Measurements from ENCODE around the gene NCEH1. TPM values are rescaled to one million over a fixed set of nuclear protein-coding genes. Genes with fewer than 3 reads are reported as not detected.

Gene NCEH1
- total RNA-seq, 1 experiment from 2014 or later, result 43.5 TPM

- Histone ChIP-seq H3K9me3 (ENCODE audit: insufficient read depth, low read depth) (no peaks in the 10 kb centered on the region), H3K27ac (no peak overlapping the region), H3K9me2 (ENCODE audit: insufficient read depth) (no peaks in the 10 kb centered on the region), H2AFZ (no peak overlapping the region), H3K4me3 (no peak overlapping the region), H3K4me2 (no peak overlapping the region), H3K27me3 (ENCODE audit: insufficient read depth, low read depth) (no peaks in the 10 kb centered on the region), H3K79me2 (ENCODE audit: low read depth) (0 out of 2 replicates have a peak, but pooled peaks cover 5% of the 10 kb centered on the region), H4K20me1 (ENCODE audit: insufficient read depth) (no peaks in the 10 kb centered on the region), H3F3A (ENCODE audit: insufficient read depth, low read depth) (peaks cover 17% of the 10 kb centered on the region), H3K36me3 (ENCODE audit: low read depth) (peaks cover 45% of the 10 kb centered on the region), H3K4me1 (replicated peaks; ENCODE audit: insufficient read depth) (peaks cover 22% of the 10 kb centered on the region)
- no TSS peak for BruUV-seq (replicated peaks)
- POLR2A ChIA-PET (ENCODE audit: unreplicated experiment), result no interaction called here
- no peak for TF ChIP-seq CTCF (conservative IDR thresholded peaks at IDR 0.05)
- no peak for TF ChIP-seq EZH2 (IDR thresholded peaks at IDR 0.05; ENCODE audit: low read depth)
- intact Hi-C loops (cut with micrococcal nuclease; ENCODE audit: unreplicated experiment), result no loop called here
- CTCF ChIA-PET, result no interaction called here
- no peak for DNase-seq
These were observed 69.6 kb downstream of the NCEH1 start for GRCh38 chr3:172641291-172641690.

GRCh38 chr3:172640751-172641150, 70.1 kb downstream of the NCEH1 start:
- Histone ChIP-seq H3F3A (ENCODE audit: insufficient read depth, low read depth) (peaks cover 20% of the 10 kb centered on the region), H3K4me2 (no peak overlapping the region), H3K27me3 (ENCODE audit: insufficient read depth, low read depth) (no peaks in the 10 kb centered on the region), H3K9me3 (ENCODE audit: insufficient read depth, low read depth) (no peaks in the 10 kb centered on the region), H3K4me3 (no peak overlapping the region), H4K20me1 (ENCODE audit: insufficient read depth) (no peaks in the 10 kb centered on the region), H3K9me2 (ENCODE audit: insufficient read depth) (no peaks in the 10 kb centered on the region), H3K27ac (no peak overlapping the region), H2AFZ (no peak overlapping the region), H3K36me3 (ENCODE audit: low read depth) (peaks cover 47% of the 10 kb centered on the region), H3K4me1 (replicated peaks; ENCODE audit: insufficient read depth) (peaks cover 27% of the 10 kb centered on the region), H3K79me2 (ENCODE audit: low read depth) (0 out of 2 replicates have a peak, but pooled peaks cover under 1% of the 10 kb centered on the region)
- no TSS peak for BruUV-seq (replicated peaks)
- TF ChIP-seq CTCF (conservative IDR thresholded peaks at IDR 0.05) (no peak), EZH2 (IDR thresholded peaks at IDR 0.05; ENCODE audit: low read depth) (no peak)
- DNase-seq, result no peak
- POLR2A ChIA-PET (ENCODE audit: unreplicated experiment), result no interaction called here
- intact Hi-C loops (cut with micrococcal nuclease; ENCODE audit: unreplicated experiment), result no loop called here
- CTCF ChIA-PET, result no interaction called here

GRCh38 chr3:172635588-172635987, 75.3 kb downstream of the NCEH1 start:
- Histone ChIP-seq H3K9me3 (ENCODE audit: insufficient read depth, low read depth) (no peaks in the 10 kb centered on the region), H2AFZ (no peak overlapping the region), H3K4me1 (replicated peaks; ENCODE audit: insufficient read depth) (peaks cover 37% of the 10 kb centered on the region), H3K27ac (peak overlapping the region; percentile 54), H3K36me3 (ENCODE audit: low read depth) (peaks cover 47% of the 10 kb centered on the region), H3K79me2 (ENCODE audit: low read depth) (no peaks in the 10 kb centered on the region), H3K4me3 (no peak overlapping the region), H3K4me2 (no peak overlapping the region), H3K27me3 (ENCODE audit: insufficient read depth, low read depth) (no peaks in the 10 kb centered on the region), H4K20me1 (ENCODE audit: insufficient read depth) (no peaks in the 10 kb centered on the region), H3K9me2 (ENCODE audit: insufficient read depth) (no peaks in the 10 kb centered on the region), H3F3A (ENCODE audit: insufficient read depth, low read depth) (peaks cover 22% of the 10 kb centered on the region)
- POLR2A ChIA-PET (ENCODE audit: unreplicated experiment), result interaction anchor here (0.5 to 0.7 kb wide), 4 partner anchors 115 to 996 kb away, joined by 4 to 6 read pairs (median 4); partner anchors contain the start of gene ECT2
- intact Hi-C loops (cut with micrococcal nuclease; ENCODE audit: unreplicated experiment), result loop anchor here (5.0 kb wide), 1 partner anchor 73 kb away; no protein-coding TSS in a partner anchor
- no peak for TF ChIP-seq CTCF (conservative IDR thresholded peaks at IDR 0.05)
- no peak for TF ChIP-seq EZH2 (IDR thresholded peaks at IDR 0.05; ENCODE audit: low read depth)
- CTCF ChIA-PET, result interaction anchor here (0.7 to 1.0 kb wide), 3 partner anchors 11 to 328 kb away, joined by 3 to 9 read pairs (median 3); no protein-coding TSS in a partner anchor
- no TSS peak for BruUV-seq (replicated peaks)
- peak; percentile 71 to 86 for DNase-seq
